HG02885 (cell line): Measurements from ENCODE around the gene FCRLA.
A peak's percentile ranks its signal among the peaks of the same experiment; 100 is the strongest.
"Not testable (repeated sequence)": the region's sequence is repeated elsewhere in the genome, so short reads cannot be mapped to it uniquely, and the experiment has no call there.

Experiments used
- ATAC-seq: cut with Tn5 transposase; IDR thresholded peaks from one replicate; pipeline ENCODE4 v1.9.1; 2021; ENCODE audit warnings: mild to moderate bottlenecking; ENCODE audit not compliant: unreplicated experiment, poor library complexity

FCRLA gene, protein sequence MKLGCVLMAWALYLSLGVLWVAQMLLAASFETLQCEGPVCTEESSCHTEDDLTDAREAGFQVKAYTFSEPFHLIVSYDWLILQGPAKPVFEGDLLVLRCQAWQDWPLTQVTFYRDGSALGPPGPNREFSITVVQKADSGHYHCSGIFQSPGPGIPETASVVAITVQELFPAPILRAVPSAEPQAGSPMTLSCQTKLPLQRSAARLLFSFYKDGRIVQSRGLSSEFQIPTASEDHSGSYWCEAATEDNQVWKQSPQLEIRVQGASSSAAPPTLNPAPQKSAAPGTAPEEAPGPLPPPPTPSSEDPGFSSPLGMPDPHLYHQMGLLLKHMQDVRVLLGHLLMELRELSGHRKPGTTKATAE

DNA sequence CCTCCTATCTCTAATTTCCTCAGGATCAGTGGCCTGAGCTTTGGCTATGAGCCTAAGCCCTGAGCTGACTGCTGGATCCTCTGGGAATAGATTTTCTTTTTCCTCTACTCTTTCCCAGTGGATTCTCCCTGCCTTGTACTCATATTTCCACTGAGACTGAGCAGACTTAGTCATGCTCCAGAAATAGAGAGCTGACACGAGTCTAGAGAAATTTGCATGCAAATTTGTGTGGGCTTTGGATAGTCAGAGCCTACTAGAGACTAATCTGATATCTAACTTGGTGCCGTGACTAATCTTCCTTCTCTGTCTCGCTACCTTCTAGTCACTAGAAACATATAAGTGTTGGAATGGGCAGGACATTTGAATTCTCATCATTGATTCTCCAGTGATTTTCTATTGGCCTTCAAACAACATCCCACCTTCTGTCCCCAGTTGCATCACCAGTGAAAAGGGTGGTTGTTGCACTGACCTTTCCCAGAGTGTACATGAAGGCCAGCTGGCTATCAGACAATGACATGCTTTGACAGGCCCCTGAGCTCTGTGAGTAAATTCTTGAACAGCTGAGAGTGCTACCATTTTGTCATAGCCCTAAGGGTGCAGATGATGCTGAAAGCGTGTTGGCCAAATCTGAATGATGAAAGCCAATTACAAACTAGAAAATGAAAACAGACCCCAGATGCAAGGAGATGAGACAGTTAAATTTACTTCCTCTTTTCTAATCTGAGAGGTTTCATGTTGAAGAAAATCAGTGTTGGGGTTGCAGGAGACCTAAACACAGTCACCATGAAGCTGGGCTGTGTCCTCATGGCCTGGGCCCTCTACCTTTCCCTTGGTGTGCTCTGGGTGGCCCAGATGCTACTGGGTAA, at the start of gene FCRLA:
Gene FCRLA, plus strand, starts transcription at position 748 of the 866 bp plus-strand sequence. Its CDS starts 36 bp downstream, at position 784.
- ATAC-seq: peak; percentile 72

DNA sequence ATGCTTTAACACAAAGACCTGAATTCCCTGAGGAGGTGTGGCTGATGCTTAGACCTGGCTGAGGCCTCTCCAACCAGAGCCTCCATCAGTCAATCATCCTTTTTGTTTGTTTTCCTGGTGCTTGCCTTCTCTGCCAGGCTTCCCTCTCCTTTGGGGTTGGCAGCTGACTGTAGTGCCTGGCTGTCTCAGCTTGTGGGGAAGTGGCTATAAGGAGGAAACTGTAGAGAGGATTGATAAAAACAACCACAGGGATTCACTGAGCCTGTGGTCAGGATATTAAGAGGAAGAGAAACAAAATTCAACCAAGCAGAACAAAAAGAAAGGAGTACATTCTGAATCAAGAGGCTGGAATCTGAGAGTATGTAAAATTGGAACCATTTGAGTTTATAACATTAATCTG, 48.5 kb upstream of the FCRLA start:
- ATAC-seq: not testable (repeated sequence)

DNA sequence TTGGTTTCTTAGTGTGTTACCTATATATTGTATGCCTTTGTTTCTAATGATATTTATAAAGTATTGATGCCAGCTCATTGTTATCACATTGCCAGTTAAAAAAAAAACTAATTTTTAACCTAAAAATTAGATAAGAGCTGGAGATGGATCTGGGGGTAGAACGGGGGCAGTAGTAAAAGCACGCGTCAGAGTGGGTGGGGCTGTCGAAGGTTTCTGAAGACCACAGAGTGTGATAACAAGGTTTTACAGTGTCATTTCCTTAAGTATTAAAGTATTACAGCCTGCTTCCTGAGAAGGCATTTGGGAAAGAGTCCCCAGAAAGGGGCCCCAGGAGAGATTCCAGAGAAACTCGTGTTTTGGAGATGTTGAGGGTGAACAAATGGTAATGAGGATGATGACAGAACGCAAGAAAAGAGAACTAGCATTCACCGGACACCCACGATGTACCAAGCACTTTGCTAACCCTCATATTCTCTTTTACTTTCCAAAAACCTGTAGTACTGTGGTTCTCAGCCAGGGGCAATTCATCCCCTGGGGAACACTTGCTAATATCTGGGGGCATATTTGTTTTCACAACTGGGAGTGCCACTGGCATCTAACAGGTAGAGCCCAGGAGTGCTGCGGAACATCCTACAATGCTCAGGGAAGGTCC, 45.2 kb upstream of the FCRLA start:
- ATAC-seq: not testable (repeated sequence)

DNA sequence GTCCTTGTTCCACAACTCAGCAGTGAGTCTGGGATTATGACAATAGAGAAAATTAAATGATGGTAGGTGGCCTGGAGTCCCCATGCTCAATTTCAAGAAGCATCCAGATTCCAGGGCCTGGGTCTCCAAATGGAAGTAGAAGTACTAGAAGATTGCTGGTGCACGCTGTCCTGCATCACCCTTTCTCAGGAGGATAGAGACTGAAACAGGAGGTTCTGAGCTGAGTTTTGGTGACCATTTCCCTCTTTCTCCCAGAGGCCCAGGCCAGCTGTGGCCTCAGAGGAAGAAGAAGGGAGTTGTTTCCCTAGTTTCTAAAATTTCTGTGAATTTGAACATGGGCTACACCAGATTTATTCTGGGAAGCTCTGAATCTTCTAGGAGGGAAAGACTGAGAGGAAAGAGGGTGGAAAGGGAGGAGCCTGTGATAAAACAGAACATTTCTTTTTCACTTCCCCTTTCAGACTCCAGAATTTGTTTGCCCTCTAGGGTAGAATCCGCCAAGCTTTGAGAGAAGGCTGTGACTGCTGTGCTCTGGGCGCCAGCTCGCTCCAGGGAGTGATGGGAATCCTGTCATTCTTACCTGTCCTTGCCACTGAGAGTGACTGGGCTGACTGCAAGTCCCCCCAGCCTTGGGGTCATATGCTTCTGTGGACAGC, 44.2 kb upstream of the FCRLA start, which contains the start of gene FCGR2B:
Gene FCGR2B, plus strand, starts transcription at position 460 of the 656 bp plus-strand sequence. Its CDS starts 99 bp downstream, at position 559.
- peak; percentile 77 for ATAC-seq

DNA sequence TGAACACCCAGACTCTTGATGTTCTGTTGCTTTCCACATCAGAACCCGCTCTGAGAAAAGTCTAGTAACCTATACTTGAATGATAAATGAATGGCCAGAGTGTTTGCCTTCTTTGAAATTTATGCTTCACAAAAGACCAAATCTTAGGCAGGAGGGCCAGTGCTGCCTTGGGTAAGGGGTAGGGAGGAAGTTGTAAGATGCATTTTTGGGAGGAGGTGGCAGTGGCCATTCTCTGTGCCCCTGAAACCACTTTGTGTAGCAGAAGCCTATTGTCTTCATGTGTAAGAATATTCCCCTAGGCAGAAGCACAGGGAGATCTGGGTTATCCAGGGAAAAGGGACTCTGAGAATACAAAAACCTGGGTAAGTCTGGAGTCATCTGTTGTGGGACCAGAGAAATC, 43.5 kb upstream of the FCRLA start:
- ATAC-seq: not testable (repeated sequence)

DNA sequence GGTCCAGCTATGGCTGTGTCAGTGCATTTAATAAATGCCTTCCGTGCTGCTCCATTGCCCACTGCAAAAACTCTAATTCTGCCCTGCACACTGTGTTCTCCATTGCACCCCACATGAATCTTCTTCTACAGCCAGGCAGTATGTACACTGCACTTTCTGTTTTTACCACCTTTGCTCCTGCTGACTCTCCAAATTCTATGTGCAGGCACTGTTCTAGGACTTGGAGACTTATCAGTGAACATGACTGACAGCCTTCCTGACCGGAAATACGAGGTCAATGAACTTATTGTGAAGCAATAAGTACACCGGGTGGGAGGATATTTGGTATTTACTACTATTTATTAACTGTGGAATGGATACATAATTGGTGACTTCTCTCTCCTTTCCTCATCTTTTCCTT, 42.3 kb upstream of the FCRLA start:
- ATAC-seq: not testable (repeated sequence)

DNA sequence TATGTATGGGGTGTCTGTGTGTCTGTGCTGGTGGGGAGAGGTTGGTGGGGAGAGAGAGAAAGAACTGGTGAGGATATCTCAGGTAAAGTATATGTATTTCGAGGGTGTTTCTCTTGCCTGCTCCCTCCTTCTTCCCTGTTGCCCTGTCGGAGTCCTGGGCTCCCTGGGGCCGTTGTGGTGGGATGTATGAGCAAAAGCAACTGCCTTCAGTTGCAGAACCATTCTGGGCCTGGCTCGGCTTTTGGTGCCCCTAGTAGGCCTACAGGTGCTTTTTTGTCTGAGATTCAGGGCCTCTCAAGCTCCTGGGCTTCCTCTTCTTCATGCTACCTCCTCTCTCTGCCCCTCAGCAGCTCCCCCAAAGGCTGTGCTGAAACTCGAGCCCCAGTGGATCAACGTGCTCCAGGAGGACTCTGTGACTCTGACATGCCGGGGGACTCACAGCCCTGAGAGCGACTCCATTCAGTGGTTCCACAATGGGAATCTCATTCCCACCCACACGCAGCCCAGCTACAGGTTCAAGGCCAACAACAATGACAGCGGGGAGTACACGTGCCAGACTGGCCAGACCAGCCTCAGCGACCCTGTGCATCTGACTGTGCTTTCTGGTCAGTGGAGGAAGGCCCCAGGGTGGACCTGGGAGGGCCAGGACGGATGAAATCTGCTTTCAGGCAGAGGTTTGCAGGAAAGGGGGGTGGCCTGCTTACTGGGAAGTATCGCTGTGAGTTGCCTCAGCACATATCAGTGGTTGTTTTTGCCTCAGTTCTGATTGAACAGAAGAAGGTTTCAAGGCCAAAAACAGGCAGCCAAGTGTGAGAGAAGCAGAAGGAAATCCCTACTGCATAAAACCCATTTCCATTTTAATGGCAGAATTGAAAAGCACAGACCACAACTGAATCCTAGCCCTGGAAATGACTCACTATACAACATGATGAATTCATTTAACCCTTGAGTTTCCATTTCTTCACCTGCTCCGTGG, 35.7 kb upstream of the FCRLA start:
- not testable (repeated sequence) for ATAC-seq

DNA sequence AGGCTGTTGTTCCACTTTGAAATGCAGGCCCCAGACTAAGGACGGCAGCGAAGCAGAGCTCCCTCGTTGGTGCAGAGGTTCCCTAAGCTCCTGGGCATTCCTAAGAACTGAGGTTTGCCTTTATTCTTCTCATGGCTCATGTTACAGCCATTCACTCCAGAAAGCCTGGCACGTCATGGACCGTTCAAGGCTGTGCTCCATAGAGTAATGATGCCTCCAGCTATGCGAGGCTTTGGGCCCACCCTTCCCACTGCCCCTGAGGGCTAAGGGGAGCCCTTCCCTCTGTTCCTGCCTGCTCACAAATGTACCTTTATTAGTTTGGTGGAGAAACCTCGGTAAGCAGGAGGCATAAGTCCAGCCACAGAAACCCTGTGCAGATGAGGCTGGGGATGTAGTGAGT, 33.6 kb upstream of the FCRLA start:
- ATAC-seq: not testable (repeated sequence)

DNA sequence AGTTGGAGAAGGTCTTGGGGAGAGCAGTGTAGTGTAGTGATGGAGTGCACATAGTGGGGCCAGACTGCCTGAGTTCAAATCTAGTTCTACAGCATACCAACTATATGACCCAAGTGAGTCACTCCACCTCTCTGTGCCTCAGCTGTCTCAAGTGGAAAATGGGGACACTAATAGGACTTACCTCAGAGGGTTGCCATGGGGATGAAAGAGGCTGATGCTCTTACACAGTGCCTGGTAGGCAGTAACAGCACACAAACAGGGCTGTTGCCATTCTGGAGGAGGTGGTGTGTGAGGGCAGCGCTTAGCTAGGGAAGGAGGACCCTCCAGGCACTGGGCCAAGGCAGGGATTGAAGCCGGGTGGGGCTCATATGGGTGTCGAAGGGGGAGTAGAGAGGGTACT, 32.6 kb upstream of the FCRLA start:
- ATAC-seq: not testable (repeated sequence)

DNA sequence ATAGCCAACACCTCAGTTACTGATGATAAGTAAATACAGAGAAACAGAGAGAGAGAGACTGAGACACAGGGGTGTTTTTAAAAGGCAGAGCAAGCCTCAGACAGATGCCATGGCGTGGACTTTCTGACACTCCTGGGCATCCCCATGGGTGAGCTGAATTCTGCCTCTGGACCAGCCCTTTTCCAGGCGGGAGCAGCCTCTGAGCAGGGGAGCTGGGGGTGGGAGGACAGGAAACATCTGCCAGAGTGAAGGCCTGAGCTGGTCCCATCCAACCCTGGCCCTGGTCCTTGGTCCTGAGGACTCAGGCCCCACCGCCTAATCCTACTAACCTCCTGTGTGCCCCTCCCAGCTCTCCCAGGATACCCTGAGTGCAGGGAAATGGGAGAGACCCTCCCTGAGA, 32.1 kb upstream of the FCRLA start:
- ATAC-seq: not testable (repeated sequence)

DNA sequence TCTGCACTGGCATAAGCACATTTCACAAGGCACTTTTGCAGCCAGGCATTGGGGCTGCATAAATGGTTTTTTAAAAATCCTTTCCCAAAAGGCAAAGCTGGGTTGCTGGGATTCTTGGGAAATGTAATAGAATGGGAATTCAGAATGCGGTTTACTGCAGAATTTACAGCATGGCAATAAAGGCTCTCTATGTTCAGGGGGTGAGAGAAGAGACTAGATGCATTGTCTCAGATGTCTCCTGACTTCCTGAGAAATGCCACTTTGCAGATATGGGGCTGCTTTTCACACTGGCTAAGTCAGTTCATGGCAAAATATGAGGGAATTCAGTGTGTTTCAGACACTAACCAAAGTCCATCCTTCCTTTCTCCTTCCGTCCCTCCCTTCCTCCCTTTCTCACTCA, 30.6 kb upstream of the FCRLA start:
- ATAC-seq: no peak

DNA sequence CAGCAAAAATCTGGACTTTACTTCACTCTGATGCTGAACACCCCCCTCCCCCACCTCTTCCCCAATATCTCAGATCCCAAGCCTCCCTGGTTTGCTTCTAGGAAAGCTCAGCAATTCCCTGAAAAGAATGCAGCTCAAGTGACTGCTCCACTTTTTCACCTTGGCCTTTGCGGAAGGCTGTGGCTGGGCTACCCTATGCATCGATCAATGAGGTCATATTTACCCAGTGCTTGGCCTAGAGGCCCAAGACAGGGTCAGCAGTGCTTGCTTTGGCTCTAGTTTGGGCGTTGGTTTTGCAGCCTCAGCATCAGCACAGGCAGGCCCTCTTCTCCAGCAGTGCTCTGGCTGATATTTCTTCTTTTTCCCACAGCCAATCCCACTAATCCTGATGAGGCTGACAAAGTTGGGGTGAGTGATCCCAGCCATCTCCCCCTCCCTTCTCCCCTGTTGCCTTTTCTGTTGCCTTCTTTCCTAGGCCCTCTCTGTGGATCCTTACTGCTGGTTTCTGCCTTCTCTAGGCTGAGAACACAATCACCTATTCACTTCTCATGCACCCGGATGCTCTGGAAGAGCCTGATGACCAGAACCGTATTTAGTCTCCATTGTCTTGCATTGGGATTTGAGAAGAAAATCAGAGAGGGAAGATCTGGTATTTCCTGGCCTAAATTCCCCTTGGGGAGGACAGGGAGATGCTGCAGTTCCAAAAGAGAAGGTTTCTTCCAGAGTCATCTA, 29.9 kb upstream of the FCRLA start:
- ATAC-seq: no peak

DNA sequence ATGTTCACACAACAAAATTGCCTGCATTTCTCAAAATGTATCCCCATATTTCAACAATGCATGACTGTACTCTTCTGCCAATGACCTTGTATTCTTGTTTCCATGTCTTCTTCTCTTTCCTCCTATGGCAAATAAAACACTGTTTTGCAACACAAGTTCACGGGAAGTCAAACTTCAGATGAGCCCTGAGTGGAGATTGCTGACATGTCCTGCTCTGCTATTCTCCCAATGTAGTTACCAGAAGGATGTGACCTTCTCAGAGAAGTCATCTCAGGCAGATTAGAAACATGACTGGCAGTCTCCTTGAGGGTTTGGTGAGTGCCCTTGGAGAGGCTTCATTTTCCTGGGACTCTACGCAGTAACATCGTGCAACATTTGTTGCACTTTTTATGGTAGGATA, 28.5 kb upstream of the FCRLA start:
- ATAC-seq: no peak

DNA sequence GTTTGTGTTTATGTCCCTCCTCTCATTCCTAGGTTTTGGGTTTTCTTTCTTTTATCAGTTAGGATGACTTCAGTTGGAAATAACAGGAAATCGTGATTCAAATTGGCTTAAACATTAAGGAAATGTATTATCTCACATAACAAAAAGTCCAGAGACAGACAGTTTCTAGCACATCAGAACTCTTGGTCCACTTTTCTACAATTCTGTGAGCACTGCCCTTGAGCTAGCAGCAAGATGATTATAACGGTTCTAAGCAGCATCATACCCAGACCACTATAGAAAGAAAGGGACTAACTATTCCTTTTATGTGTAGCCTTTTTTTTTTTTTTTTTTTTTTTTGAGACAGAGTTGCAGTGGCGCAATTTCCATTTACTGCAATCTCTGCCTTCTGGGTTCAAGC, 25.1 kb upstream of the FCRLA start:
- ATAC-seq: no peak

DNA sequence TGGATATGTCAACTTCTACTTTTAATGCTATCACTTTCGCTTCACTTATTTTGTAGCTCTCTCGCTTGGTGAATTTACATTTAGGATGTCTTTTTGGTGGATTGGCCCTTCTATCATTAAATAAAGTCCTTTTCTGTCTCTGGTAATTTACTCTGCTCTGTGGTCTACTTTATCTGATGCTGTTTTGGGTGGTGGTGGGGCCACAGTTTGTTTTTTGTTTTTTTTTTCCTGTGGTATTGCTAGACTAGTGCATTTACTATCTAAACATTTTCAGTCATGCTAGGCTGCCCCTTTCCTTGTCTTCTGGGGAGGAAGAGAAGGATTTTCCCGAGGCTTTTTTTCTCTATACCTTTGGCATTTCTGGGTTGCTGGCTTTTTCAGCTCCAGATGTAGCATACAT, 18.1 kb upstream of the FCRLA start:
- ATAC-seq: no peak

DNA sequence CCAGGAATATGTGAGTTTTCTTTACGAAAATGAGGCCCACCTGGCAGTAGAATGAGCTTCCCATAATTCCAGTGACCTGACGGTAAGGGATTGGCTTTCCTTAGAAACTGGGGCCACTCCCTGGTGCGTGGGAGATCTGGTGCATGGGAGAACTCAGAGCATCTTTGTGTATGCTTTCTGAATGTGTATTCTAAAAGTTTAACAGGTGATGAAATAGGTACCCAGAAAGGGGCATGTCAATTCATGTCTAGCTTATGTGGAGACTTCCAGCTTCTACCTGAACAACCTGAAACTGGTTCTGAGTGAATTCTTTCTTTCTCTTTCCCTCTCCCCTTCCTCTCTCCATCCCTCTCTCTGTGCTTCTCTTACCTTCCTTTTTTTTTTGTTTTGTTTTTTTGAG, 15.2 kb upstream of the FCRLA start:
- no peak for ATAC-seq

DNA sequence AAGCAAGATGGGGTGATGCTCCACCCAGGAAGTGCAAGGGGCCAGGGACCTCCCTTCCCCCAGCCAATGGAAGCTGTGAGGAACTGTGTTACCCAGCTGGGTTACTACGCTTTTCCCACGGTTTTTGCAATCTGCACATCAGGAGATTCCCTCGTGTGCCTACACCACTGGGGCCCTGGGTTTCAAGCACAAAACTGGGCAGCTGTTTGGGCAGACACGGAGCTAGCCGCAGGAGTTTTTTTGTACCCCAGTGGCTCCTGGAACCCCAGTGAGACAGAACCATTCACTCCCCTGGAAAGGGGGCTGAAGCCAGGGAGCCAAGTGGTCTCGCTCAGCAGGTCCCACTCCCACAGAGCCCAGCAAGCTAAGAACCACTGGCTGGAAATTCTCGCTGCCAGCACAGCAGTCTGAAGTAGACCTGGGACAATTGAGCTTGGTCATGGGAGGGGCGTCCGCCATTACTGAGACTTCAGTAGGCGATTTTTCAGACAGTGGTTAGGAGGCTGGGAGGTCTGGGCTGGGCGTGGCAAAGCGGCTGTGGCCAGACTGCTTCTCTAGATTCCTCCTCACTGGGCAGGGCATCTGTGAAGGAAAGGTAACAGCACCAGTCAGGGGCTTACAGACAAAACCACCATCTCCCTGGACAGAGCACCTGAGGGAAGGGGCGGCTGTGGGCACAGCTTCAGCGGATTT, 13.9 kb upstream of the FCRLA start:
- not testable (repeated sequence) for ATAC-seq

DNA sequence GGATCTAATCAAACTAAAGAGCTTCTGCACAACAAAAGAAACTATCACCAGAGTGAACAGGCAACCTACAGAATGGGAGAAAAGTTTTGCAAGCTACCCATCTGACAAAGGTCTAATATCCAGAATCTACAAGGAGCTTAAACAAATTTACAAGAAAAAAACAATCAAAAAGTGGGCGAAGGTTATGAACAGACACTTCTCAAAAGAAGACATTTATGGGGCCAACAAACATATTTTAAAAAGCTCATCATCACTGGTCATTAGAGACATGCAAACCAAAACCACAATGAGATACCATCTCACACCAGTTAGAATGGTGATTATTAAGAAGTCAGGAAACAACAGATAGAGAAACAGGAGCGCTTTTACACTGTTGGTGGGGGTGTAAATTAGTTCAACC, 8.7 kb upstream of the FCRLA start:
- not testable (repeated sequence) for ATAC-seq
